GM19099 (cell line): Measurements from ENCODE around the gene COA1.

ENCODE experiments used
- POLR2A ChIP-seq: IDR thresholded peaks from 3 replicates; pipeline ENCODE4 v1.6.1; 2011; ENCODE audit warnings: low read depth; ENCODE audit not compliant: insufficient read length; ENCODE audit errors: extremely low read depth

The COA1 gene

DNA sequence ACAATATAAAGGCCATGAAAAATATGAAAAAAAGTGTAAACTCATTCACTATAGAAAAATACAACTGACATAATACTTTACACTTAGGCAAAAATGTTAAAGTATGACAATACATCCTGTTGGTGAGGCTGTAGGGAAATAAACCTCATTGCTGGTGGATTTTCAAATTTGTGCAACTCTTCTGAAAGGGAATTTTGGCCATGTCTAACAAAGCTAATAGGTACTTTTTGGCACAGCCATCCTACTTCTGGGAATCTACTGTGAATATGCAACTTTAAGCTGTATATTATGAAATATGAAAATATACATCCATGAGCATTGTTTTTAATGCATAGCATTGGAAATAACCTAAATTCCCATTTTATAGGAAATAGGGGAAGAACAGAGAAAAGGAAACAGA lies 13.4 kb upstream of the COA1 start:
- no peak for TF ChIP-seq POLR2A

DNA sequence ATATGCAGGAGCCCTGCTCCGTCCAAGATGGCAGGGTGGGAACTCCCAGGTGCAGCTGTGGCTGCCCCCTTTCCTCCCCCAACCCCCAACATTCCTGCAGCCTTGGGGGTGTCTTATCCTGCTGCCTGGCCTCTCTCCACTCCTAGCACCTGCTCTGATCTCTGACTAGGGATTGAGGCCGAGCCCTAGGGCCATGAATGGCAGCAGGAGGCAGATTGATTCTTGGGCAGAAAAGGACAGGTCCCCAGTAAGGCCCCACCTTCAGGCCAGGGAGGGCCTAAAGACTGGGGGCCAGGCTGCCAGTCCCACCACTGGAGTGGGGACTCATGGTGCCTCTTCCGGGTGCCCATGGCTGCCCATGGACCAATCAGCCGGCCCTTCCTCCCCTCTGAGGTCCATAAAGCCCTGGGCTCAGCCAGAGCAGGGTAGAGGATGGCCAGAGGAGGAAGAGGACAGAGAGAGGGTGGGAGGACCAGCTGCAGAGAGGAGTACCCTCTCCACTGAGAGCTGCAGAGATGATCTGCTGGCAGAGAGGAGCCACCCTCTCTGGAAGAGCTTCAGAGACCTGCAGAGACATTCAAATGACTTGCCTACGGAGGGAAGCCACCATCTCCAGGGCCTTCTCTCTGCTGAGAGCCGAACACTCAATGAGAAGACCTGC lies 8.3 kb upstream of the COA1 start:
- TF ChIP-seq POLR2A = no peak

DNA sequence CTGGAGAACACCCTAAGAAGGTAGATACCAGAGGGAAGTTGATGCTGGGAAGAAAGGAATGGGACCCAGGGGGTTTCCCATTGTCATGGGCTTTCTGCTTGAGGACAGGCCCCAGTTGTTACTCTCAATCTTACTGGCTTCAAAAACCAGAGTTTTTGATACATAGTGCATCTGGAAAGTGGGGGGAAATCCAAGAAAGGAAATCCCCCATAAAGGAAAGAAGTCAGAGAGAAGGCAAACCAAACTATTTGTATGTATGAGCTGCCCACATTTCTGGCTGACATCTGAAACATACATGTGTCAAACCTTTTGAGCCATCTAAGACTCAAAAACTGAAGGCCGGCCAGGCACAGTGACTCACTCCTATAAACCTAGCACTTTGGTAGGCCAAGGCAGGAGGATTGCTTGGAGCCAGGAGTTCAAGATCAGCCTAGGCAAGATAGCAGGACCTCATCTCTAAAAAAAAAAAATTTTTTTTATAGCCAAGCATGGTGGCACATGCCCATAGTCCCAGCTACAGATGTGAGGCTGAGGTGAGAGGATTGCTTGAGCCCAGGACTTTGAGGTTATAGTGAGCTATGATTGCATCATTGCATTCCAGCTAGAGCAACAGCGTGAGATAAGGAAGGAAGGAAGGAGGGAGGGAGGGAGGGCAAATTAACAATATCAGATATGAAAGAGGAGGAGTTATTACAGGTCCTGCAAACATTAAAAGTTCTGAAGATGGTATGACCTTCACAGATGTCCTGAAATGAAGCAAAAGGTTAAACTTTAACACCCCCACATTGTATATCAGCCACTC lies 6.7 kb upstream of the COA1 start:
- TF ChIP-seq POLR2A = no peak

DNA sequence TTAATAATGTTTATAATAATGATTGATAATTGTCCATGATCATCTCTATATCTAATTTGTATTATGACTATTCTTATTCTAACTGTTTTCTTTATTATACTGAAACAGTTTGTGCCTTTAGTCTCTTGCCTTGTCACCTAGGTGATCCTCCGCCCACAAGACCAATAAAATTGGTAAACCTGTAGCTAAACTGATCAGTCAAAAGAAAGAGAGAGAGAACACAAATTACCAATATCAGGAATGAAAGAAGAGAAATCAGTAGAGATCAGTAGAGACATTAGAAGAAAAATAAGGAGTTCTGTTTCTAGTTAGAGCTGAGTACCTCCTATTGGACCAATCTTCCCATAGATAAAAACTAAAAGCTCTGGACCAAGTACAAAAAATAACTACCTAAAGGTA lies 6.1 kb upstream of the COA1 start:
- no peak for TF ChIP-seq POLR2A

DNA sequence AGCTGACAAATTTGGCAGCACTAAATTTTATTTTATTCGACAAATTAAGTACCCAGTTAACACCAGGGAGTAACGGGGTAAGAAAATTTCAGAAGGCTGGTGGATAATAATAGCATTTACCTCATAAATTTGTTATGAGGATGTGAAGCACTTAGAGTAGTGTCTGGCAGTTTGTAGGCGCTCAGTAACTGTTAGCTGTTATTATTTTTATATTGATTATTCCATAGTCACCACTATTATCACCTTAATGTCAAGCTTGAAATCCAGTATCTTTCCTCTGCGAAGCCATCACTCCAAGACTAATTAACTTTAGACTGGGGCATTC lies 563 bp upstream of the COA1 start:
- TF ChIP-seq POLR2A = no peak

DNA sequence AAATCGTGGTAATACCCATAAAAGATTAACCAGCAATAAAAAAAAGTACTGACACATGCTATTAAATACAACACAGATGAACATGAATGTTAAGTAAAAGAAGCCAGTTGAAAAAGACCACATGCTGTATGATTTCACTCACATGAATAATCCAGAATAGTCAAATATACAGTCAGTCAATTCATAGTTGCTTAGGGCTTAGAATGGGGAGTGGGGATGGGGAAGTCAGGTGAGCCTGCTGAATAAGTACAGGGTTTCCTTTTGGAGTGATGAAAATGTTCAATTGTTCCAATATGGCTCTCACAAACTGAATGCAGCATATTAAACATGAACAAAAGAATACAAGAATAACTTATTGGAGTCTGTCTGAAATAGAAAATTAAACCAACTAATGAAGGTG lies 1.8 kb downstream of the COA1 start:
- TF ChIP-seq POLR2A = no peak

DNA sequence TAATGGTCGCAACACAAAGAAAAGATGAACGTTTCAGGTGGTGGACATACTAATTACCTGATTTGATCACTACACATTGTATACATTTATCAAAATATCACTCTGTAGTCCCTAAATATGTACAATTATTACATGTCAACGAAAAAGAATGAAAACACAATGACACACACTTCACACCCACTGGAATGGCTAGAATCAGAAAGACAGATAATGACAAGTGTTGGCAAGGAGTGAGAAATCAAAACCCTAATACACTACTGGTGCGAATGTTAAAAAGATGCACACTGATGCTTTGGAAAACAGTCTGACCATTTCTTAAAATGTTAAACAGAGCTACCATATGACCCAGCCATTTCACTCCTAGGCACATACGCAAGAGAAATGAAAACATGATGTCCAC lies 2.3 kb downstream of the COA1 start:
- no peak for TF ChIP-seq POLR2A

DNA sequence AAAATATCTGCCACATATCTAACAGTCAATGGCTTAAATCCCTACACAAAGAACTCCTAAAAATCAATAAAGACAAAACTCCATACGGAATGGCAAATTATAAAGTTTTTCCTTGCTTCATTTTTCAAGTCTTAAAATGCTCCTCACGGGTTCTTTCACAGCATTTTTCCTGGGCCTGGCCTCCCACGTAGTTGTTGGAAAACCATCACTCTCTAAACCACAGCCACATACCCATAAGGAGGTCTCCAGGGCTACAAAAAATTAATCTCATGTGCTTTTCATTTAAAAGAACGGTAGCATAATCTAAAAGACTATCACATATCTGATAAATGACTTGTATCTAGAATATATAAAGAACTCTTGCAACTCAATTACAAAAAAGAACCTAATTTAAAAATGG lies 2.9 kb downstream of the COA1 start:
- TF ChIP-seq POLR2A = no peak

DNA sequence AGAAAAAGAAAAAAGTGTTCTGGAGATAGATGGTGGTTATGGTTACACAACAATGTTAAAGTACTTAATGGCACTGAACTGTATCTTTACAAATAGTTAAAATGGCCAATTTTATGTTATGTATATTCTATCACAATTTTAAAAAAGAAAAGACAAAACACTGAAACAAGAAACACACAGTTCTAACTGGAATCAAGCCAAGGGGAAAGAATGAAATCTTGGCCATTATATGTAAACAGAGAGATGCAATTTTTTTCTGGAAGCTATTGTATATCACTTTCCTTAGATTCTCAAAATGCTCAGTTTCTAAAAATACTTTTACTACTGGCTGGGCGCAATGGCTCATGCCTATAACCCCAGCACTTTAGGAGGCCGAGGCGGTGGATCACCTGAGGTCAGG lies 4.1 kb downstream of the COA1 start:
- TF ChIP-seq POLR2A = no peak

DNA sequence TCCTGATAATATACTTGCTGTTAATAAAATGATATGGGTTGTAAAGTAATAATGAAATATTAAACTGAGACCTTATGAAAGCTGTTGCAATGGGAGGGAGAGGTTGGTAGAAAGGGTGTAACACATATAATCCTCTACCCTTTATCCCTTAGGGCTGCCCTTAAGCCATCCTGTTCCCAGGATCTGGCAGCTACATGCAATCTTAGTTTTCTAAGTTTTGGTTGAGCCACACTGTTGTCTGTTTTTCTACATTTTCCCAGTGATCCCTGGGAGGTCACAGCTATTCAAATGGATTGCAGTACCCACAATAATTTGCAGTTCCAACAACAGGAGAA lies 6.3 kb downstream of the COA1 start:
- TF ChIP-seq POLR2A = no peak

DNA sequence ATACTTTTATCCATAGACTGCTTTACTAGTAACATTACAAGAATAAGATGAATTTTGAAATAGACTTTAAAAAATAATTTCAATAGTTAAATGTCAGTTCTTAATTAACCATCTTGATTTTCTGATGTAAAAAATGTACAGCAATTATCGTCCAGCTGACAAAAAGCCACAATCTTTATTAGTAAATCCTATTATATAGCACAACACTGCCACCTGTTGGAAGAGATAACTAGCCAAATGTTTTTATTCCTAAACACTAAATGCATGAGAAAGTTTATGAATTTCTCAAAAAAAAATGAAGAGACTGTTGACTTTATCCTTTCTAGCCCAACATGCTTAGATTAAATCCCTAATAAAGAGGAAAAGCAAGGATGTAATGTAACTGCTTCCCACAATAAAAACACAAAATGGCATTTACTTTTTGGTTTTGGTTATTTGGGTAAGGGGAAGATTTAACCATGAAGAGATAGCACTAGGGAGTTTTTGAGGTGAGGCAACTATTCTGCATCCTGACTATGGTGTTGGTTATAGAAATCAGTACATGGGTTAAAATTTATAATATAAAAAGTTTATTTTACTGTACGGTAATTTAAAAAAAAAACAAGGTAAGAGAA lies 8.0 kb downstream of the COA1 start:
- no peak for TF ChIP-seq POLR2A

DNA sequence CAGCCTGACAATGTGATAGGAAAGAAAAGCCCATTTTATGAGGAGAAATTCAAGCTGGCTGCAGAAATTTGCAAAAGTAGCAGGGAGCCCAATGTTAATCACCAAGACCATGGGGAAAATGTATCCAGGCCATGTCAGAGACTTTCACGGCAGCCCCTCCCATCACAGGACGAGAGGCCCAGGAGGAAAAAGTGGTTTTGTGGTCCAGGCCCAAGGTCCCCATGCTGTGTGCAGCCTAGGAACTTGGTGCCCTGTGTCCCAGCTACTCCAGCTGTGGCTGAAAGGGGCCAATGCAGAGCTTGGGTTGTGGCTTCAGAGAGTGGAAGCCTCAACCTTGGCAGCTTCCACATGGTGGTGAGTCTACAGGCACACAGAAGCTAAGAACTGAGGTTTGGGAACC lies 12.7 kb downstream of the COA1 start:
- TF ChIP-seq POLR2A = no peak

DNA sequence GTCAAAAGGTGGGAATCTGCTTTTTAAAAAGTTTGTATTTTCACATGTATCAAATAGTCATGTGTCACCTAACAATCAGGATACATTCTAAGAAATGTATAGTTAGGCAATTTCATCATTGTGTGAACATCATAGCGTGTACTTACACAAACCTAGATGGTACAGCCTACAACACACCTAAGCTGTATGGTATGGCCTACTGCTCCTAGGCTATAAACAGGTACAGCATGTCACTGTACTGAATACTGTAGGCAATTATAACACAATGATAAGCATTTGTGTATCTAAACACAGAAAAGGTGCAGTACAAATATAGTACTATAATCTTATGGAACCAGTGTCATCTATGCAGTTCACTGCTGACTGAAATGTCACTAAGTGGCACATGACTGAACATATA lies 17.8 kb downstream of the COA1 start:
- no peak for TF ChIP-seq POLR2A

DNA sequence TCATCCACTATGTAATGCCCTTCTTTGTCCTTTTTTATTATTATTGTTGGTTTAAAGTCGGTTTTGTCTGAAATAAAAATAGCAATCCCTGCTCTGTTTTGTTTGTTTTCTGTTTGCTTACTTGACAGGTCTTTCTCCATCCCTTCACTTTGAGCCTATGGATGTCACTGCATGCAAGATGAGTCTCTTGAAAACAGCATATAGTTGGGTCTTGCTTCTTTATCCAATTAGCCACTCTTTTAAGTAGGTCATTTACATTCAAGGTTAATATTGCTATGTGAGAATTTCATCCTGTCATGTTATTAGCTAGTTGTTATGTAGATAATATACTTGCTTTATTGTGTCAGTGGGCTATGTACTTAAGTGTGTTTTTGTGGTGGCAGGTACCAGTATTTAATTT lies 25.8 kb downstream of the COA1 start:
- TF ChIP-seq POLR2A = no peak

DNA sequence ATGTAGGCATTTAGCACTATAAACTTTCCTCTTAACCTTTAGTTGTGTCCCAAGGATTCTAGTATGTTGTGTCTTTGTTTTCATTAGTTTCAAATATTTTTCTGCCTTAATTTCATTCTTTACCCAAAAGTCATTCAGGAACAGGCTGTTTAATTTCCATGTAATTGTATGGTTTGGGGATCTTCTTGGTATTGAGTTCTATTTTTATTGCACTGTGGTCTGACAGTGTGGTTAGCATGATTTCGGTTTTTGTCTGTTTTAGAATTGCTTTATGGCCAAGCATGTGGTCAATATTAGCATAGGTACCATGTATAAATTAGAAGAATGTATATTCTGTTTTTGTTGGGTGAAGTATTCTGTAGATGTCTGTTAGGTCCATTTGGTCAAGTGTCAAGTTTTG lies 26.3 kb downstream of the COA1 start:
- no peak for TF ChIP-seq POLR2A

DNA sequence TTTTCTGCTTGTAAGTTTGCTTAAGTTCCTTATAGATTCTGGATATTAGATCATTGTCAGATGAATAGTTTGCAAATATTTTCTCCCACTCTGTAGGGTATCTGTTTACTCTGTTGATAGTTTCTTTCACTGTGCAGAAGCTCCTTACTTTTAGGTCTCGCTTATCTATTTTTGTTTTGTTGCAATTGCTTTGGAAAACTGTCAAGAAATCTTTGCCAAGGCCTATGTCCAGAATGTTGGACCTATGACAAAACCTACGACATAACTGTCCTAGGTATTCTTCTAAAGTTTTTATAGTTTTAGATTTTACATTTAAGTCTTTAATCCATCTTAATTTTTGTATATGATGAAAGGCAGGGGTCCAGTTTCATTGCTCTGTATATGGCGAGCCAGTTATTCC lies 27.4 kb downstream of the COA1 start:
- TF ChIP-seq POLR2A = no peak

DNA sequence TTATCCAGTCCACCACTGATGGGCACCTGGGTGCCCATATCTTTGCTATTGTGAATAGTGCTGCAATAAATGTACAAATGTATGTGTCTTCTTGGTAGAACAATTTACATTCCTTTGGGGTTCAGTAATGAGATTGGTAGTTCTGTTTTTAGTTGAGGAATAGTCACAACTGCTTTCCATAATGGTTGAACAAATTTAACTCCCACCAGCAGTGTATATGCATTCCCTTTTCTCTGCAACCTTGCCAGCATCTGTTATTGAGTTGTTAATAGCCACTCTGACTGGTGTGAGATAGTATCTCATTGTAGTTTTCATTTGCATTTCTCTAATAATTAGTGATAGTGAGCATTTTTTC lies 27.8 kb downstream of the COA1 start:
- TF ChIP-seq POLR2A = no peak

DNA sequence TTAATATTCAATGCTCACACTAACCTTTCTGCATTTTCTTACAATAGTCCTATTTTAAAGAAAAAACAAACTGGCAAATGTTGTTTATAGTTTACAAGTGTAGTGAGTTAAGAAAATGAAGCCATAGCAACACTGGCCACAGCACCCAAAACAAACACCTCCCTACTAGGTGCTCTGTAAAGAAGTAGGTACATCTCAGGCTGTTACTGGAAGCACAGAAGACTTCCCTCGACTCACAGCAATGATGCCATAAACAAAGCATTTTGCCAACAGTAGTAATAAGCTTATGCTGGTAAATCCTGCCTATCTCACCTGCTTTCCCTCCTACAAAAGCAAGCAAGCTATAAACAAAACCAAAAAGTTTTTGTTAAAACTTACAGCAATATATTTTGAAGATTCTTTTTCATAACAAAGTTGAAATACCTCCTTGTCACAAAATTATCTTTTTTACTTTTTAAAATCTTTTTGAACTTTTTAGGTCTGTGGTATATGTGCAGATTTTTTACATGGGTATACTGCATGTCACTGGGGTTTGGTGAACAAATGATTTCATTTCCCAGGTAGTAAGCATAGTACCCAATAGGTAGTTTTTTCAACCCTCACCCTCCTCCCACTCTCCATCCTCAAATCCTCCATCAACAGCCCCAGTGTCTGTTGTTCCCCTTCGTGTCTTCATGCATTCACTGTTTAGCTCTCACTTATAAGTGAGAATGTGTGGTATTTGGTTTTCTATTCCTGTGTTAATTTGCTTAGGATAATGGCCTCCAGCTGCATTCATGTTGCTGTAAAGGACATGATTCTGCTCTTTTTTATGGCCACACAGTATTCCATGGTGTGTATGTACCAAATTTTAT lies 28.4 kb downstream of the COA1 start:
- no peak for TF ChIP-seq POLR2A
